Esophagus squamous epithelium (tissue), 4 donors: ENCODE measurements around the gene ZNF564.

Experiments used
- CTCF ChIP-seq, 6 experiments: fragments of 450-650 bp in 4 of 6; fragments of 200-600 bp in 2 of 6; sonication (generic) in 2 of 6; IDR thresholded peaks; one replicate each; pipeline ENCODE4 v1.5.1; 2016 to 2019; ENCODE audit warnings: antibody characterized with exemption in 6 of 6, mild to moderate bottlenecking in 4 of 6, moderate library complexity in 4 of 6
- POLR2A ChIP-seq, 4 donors: fragments of 450-650 bp; IDR thresholded peaks; one replicate each; pipeline ENCODE4 v1.6.1; 2017; ENCODE audit warnings: antibody characterized with exemption in 4 of 4, mild to moderate bottlenecking in 4 of 4, moderate library complexity in 3 of 4

GRCh38 chr19:12494260-12494860, 56.9 kb downstream of the ZNF564 start:
- TF ChIP-seq CTCF (IDR thresholded peaks at IDR 0.05) (no peak), POLR2A (IDR thresholded peaks at IDR 0.05) (no peak)
